ENCODE data around the gene RSPH1.

The RSPH1 gene

GRCh38 chr21:42467140-42467983, 28.7 kb downstream of the RSPH1 start:
- DNase-seq (ENCODE audit: low read depth, low spot score) = peak; percentile 75

GRCh38 chr21:42466700-42467099, 29.3 kb downstream of the RSPH1 start:
- DNase-seq (ENCODE audit: low read depth, low spot score) = no peak

- no peak for DNase-seq (ENCODE audit: low read depth, low spot score)
Measured at GRCh38 chr21:42465803-42466127, 30.3 kb downstream of the RSPH1 start.

GRCh38 chr21:42465008-42465802, 30.8 kb downstream of the RSPH1 start:
- no peak for DNase-seq (ENCODE audit: low read depth, low spot score)

- DNase-seq (ENCODE audit: low read depth, low spot score) = peak; percentile 72
Measured at GRCh38 chr21:42463861-42464515, 32.0 kb downstream of the RSPH1 start.

GRCh38 chr21:42461881-42462877, 33.8 kb downstream of the RSPH1 start:
- peak; percentile 54 for DNase-seq (ENCODE audit: low read depth, low spot score)

- DNase-seq (ENCODE audit: low read depth, low spot score) = no peak
Measured at GRCh38 chr21:42461185-42461520, 34.9 kb downstream of the RSPH1 start.

- peak; percentile 57 for DNase-seq (ENCODE audit: low read depth, low spot score)
Measured at GRCh38 chr21:42460391-42461184, 35.4 kb downstream of the RSPH1 start.

- no peak for DNase-seq (ENCODE audit: low read depth, low spot score)
Measured at GRCh38 chr21:42459546-42460215, 36.3 kb downstream of the RSPH1 start.

- DNase-seq (ENCODE audit: low read depth, low spot score) = no peak
Measured at GRCh38 chr21:42459082-42459460, 37.0 kb downstream of the RSPH1 start.

GRCh38 chr21:42456457-42456856, 39.6 kb downstream of the RSPH1 start:
- DNase-seq (ENCODE audit: low read depth, low spot score) = no peak

- DNase-seq (ENCODE audit: low read depth, low spot score) = no peak
Measured at GRCh38 chr21:42455754-42456440, 40.1 kb downstream of the RSPH1 start.

- DNase-seq (ENCODE audit: low read depth, low spot score) = no peak
Measured at GRCh38 chr21:42455196-42455595, 40.8 kb downstream of the RSPH1 start.

- DNase-seq (ENCODE audit: low read depth, low spot score) = no peak
Measured at GRCh38 chr21:42454786-42455185, 41.2 kb downstream of the RSPH1 start.

GRCh38 chr21:42453986-42454570, 41.9 kb downstream of the RSPH1 start:
- DNase-seq (ENCODE audit: low read depth, low spot score) = no peak

- DNase-seq (ENCODE audit: low read depth, low spot score) = no peak
Measured at GRCh38 chr21:42453224-42453985, 42.6 kb downstream of the RSPH1 start.

- DNase-seq (ENCODE audit: low read depth, low spot score) = no peak
Measured at GRCh38 chr21:42452401-42453223, 43.4 kb downstream of the RSPH1 start.
